ENCODE measurements around the gene SLC26A4. TPM values are rescaled to one million over a fixed set of nuclear protein-coding genes. Genes with fewer than 3 reads are reported as not detected.

The SLC26A4 gene
- total RNA-seq, 4 donors from 2014 or later = 0.39 to 0.66 (median 0.51) TPM

DNA sequence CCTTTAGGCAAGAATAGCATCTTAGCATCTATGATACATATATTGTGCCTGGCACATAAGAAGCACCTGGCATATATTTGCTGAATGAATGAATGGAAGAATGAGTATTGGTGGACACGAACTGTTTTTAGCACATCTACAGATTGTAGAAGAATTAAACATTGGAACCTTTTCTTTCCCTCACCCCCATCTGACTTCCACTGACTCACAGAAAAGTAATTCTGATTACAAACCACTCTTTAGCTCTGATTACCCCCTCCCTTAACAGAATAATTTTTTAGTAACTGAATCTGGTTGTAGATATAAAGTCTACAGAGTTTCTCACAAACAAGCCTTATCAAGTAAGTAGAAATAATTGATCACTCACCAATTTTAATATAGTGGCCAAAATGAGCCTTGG, 31.9 kb downstream of the SLC26A4 start:
- 64 to 67% methylated on average over 1 of the region's 1 CpG for WGBS, 2 donors
- Histone ChIP-seq H3K4me3 (no peak overlapping the region), H3K27me3 (no peaks in the 10 kb centered on the region), H3K4me1 (peaks cover 0 to 48% (median 0%) of the 10 kb centered on the region in 4 donors), H3K27ac (no peak overlapping the region), H3K9me3 (no peaks in the 10 kb centered on the region), H3K36me3 (no peaks in the 10 kb centered on the region)
- DNase-seq (ENCODE audit: low spot score in 2 of 2) = no peak
- TF ChIP-seq POLR2A (IDR thresholded peaks at IDR 0.05) (no peak), EP300 (IDR thresholded peaks at IDR 0.05) (no peak)
- TF ChIP-seq, protein P1, sequence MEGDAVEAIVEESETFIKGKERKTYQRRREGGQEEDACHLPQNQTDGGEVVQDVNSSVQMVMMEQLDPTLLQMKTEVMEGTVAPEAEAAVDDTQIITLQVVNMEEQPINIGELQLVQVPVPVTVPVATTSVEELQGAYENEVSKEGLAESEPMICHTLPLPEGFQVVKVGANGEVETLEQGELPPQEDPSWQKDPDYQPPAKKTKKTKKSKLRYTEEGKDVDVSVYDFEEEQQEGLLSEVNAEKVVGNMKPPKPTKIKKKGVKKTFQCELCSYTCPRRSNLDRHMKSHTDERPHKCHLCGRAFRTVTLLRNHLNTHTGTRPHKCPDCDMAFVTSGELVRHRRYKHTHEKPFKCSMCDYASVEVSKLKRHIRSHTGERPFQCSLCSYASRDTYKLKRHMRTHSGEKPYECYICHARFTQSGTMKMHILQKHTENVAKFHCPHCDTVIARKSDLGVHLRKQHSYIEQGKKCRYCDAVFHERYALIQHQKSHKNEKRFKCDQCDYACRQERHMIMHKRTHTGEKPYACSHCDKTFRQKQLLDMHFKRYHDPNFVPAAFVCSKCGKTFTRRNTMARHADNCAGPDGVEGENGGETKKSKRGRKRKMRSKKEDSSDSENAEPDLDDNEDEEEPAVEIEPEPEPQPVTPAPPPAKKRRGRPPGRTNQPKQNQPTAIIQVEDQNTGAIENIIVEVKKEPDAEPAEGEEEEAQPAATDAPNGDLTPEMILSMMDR (IDR thresholded peaks at IDR 0.05) = no peak

DNA sequence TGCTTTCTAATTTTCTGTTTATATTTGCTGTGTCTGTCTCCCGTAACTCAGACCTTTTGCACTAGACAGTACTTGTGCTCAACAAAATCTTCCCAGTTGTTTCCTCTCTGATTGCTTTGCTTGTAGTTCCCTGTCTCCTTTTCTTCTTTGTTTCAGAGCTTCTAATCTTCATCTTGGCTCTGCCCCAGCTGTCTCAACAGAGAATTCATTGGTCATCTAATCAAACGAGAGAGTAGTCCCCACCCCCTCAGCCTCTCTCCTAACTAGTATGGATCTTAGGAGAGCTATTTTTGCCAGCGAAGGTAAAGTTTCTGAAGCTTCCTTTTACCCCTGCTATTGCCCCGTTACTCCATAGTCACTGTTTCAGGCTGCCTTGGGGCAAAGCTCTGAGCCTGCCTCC, 32.8 kb downstream of the SLC26A4 start:
- no peak overlapping the region for H3K27ac ChIP-seq

DNA sequence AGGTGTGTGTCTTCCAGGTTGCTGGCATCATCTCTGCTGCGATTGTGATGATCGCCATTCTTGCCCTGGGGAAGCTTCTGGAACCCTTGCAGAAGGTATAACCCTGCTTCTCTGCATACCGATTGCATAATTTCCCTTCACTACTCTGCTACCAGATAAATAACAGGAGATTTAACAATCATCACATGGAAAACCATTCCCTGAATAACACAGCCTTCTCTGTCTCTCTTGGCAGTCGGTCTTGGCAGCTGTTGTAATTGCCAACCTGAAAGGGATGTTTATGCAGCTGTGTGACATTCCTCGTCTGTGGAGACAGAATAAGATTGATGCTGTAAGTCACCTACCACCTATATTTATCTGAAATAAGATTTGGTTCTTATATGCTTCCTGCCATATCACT, 33.8 kb downstream of the SLC26A4 start:
- Histone ChIP-seq H3K4me3 (no peak overlapping the region), H3K27ac (peak overlapping the region in 2 of 4 donors; percentile 7 to 8), H3K9me3 (no peaks in the 10 kb centered on the region), H3K36me3 (no peaks in the 10 kb centered on the region), H3K27me3 (no peaks in the 10 kb centered on the region), H3K4me1 (peaks cover 0 to 50% (median 0%) of the 10 kb centered on the region in 4 donors)
- DNase-seq (ENCODE audit: low spot score in 2 of 2) = peak in 1 of 2 donors; percentile 29
- 18 to 24% methylated on average over 5 of the region's 5 CpGs for WGBS, 2 donors
- TF ChIP-seq, protein P1 (IDR thresholded peaks at IDR 0.05) = no peak
- TF ChIP-seq EP300 (IDR thresholded peaks at IDR 0.05) (peak in 1 of 2 donors; percentile 48), POLR2A (IDR thresholded peaks at IDR 0.05) (no peak)

More for the DNA sequence above, 32.8 kb downstream of the SLC26A4 start:
- no peak for DNase-seq (ENCODE audit: low spot score in 2 of 2)
- H3K36me3 ChIP-seq = no peaks in the 10 kb centered on the region
- H3K9me3 ChIP-seq = no peaks in the 10 kb centered on the region
- H3K4me1 ChIP-seq = peaks cover 0 to 50% (median 0%) of the 10 kb centered on the region in 4 donors
- H3K4me3 ChIP-seq = no peak overlapping the region
- WGBS, 2 donors = 27 to 42% methylated on average over 4 of the region's 4 CpGs
- TF ChIP-seq EP300 (IDR thresholded peaks at IDR 0.05) (no peak), POLR2A (IDR thresholded peaks at IDR 0.05) (no peak)
- TF ChIP-seq, protein P1 (IDR thresholded peaks at IDR 0.05) = no peak
- H3K27me3 ChIP-seq = no peaks in the 10 kb centered on the region

DNA sequence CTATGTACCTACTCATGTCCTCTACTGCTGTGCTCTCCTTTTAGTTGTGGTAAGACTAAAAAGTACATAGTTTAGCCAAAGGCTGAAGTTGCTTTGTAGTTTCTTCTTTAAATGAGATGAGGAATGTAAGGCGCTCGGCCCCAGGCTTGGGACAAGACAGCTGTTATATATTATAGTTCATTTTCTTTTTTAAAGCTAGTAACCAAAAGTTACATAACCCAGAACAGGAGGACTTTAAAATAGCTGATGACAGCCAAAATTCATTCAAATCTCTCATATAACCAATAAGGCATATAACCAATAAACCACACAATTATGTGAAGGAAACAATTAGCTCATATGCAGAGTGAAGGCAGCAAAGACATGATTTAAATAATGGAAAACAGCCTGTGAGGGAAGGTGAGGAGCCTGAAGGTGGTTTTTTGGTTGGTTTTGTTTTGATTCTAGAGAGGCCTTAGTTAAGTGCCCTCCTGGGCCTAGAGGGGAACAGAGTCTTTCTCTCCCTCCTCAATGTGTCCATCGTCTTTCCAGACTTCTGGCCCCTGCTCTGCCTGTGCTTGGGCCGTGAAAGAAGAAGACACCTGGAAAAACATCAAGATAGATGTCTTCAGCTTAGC, 35.8 kb downstream of the SLC26A4 start:
- Histone ChIP-seq H3K27me3 (no peaks in the 10 kb centered on the region), H3K4me3 (no peak overlapping the region), H3K4me1 (peaks cover 0 to 51% (median 0%) of the 10 kb centered on the region in 4 donors), H3K27ac (no peak overlapping the region), H3K9me3 (no peaks in the 10 kb centered on the region), H3K36me3 (no peaks in the 10 kb centered on the region)
- 81 to 83% methylated on average over 4 of the region's 4 CpGs for WGBS, 2 donors
- TF ChIP-seq, protein P1 (IDR thresholded peaks at IDR 0.05) = no peak
- DNase-seq (ENCODE audit: low spot score in 2 of 2) = no peak

DNA sequence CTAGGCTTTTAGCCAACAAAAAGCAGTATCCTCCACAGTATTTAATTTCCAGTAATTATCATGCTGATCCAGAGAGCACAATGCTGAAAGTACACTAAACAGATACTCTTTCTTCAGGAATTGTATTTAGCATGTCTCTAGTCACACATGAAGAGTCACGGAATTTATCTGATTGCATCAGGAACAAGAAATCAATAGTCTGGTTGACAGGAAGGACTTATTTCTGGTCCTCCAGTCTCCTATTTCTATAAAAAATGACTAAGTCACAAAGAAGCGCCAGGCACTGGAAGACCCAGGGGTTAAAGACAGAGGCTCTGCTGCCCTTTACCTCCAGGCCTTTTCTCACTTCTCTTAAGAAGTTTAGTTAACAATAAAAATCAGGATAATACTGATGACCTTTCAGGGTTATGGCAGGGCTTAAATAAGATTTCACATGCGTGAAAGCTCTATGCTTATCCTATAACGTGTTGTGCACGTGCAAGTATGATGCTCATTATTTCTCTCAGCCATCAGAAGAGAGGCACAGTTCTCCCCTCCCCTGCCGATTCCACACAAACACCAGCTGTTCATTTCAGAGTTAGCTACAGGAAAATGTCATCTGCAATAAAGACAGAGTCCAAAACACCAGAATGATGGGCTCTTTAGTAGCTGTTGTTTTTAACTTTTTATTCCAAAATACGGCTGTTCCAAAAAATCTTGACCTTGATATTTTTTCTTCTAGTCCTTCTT, 36.9 kb downstream of the SLC26A4 start:
- WGBS, 2 donors = 57 to 60% methylated on average over 7 of the region's 7 CpGs
- H3K4me3 ChIP-seq = no peak overlapping the region
- H3K4me1 ChIP-seq = peaks cover 0 to 46% (median 0%) of the 10 kb centered on the region in 4 donors
- TF ChIP-seq, protein P1 (IDR thresholded peaks at IDR 0.05) = no peak
- TF ChIP-seq POLR2A (IDR thresholded peaks at IDR 0.05) = no peak
- no peak for TF ChIP-seq EP300 (IDR thresholded peaks at IDR 0.05)
- DNase-seq (ENCODE audit: low spot score in 2 of 2) = no peak
- H3K9me3 ChIP-seq = no peaks in the 10 kb centered on the region
- no peak overlapping the region for H3K27ac ChIP-seq
- no peaks in the 10 kb centered on the region for H3K36me3 ChIP-seq
- H3K27me3 ChIP-seq = no peaks in the 10 kb centered on the region

All from tibial nerve (tissue), 4 donors.